ENCODE data around the gene ZNF423.
"Not testable (repeated sequence)": the region's sequence is repeated elsewhere in the genome, so short reads cannot be mapped to it uniquely, and the experiment has no call there.

ZNF423 gene

DNA sequence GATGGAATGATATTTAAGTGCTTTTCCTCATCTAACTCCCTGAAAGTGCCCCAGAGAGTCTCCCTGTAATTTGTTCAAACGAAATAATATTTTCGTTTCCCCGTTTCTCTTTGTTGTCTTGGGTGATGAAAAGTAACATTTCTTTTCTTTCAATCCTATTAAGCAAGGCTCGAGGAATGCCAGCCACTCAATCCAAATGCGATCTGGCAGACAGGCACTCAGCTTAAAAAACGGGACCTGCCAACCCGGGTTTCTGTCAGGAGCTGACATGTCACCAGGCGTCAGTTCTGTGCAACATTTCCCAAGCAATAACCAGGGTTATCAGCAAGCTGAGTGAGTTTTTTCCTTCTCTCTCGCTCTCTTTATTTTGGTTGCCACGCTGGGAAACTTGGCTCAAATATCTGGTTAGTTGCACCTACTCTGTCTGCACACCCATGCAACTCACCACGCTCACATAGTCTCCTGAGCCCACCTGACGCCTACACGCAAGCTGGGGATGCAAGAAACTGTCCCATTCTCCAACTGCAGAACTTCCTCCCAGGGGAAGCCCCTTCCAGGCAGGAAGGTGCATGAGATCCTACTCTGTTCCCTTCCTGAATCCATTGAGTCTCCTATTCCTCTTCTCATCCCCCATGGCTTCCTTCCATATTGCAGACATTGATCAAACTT lies 274.1 kb downstream of the ZNF423 start:
- no peak for DNase-seq (ENCODE audit: low spot score)

GRCh38 chr16:49580751-49581303 lies 275.1 kb downstream of the ZNF423 start:
- DNase-seq (ENCODE audit: low spot score) = no peak

DNA sequence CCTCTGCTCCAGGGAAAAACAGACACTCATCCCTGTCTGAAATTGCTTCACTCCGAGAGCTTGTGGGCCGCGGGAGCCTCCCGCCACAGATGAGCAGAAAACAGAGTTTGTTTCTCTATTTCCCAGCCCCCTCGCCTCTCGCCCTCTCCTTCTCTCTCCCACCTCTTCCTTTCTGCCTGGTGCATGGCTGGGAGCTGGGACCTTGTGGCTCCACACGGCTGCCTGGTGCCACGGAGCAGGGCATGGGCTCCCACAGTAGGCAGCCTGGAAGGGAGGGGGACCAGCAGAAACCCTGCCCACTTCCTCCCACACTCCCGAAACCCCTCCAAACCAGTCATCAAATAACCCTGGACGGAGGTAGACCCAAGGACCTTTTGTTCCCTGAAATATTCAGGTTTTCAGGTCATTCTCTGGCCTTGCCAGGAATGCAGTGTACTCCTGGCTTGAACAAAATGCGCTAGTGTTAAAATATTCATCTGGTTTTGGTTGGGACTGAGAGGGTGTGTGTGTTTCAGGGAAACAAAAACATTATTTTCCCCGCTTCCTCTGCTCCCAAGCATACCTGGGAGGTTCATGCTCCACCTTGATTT lies 277.4 kb downstream of the ZNF423 start:
- DNase-seq (ENCODE audit: low spot score) = no peak

DNA sequence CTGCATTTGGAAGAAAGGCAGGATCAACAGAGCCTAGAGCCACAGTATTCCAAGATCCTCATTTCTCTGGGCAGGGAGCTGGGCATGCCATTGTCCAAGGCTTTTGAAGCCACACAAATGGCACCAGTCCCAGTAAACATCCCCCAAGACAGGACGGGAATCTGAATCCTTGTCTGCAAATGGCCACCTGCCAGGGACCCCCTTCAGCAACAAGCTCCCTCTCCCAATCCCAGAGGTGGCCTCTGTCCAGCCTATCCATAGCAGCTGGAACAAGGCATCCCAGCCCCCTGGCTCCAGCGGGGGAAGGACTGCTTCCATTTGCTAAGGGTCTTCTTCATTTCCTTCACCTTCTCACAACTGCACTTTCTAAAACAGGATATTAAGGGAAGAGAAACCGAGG lies 277.9 kb downstream of the ZNF423 start:
- no peak for DNase-seq (ENCODE audit: low spot score)

DNA sequence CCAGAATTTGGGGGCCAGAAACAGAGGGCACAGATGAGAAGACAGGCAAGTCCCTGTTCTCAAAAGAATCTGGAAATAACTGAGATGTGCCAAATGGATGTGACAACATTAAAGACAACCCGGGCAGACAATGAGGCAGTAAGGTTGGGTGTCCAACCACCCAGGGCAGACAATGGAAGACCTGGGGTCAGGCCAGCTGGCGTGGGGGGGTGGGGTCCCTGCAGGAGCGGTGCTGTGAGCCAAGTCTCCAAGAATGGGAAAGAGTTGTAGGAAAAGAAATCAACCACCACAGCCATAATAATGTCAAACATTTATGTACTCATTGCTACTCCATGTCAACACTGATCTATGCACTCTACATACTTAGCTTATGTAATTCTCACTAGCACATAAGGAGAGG lies 279.0 kb downstream of the ZNF423 start:
- DNase-seq (ENCODE audit: low spot score) = no peak

- no peak for DNase-seq (ENCODE audit: low spot score)
Measured at GRCh38 chr16:49576173-49576494, 279.8 kb downstream of the ZNF423 start.

DNA sequence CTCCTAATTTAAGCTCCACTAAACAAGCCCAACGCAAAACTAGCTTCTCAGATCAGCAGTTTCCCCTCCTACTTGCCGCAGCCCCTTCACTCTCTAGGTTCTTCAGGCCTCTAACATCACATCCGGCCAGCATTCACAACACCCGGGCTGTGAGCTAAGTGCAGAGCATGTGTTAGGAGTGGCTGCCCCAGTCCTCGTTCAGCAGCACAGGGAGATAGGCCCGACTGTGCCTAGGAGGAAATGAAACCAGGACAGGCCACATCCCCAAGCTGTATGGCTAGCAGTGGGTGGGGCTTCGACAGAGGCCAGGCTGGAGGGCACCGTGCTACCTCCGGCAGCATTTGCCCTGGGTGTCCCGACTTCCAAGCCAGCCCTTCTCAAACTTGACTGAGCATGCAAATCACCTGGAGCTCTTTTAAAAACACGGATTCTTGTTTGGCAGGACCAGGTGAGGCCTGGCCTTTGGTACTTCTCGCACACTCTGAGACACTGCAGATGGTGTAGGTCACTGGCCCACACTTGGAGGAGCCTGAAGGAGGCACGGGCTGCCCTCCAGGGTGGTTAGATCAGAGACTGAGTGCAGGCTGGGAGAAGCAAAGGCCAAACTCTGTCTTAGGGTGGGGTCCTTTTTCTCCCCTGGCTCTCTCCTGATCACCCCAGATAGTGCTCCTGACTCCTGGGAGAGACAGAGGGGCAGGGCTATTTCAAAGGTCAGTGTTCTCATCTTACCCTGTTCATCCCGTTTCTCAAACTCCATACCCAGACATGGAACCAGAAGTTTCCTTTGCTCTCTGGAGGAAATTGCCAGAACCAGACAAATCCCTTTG lies 280.4 kb downstream of the ZNF423 start:
- DNase-seq (ENCODE audit: low spot score) = no peak

GRCh38 chr16:49574826-49575225 lies 281.1 kb downstream of the ZNF423 start:
- no peak for DNase-seq (ENCODE audit: low spot score)

- DNase-seq (ENCODE audit: low spot score) = no peak
Measured at GRCh38 chr16:49567950-49568349, 288.0 kb downstream of the ZNF423 start.

DNA sequence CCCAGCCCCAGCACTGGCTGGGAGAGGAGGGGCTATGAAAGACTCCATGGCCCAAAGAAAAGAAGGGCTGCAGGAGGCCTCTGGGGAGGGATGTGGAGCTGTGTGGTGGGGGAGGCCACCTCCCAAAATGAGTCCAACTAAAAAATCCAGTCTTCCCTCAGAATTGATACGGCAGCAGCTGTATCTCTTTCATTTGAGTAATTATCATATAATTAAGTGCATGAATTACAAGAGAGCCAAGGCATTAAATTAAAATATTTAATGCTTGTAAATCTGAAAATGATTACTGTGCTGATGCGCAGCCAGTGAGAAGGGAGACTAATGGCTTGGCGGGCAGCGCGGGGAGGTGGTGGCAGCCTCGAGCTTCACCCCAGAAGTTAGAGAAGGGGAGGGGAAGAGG lies 289.5 kb downstream of the ZNF423 start:
- DNase-seq (ENCODE audit: low spot score) = no peak

- no peak for DNase-seq (ENCODE audit: low spot score)
Measured at GRCh38 chr16:49564496-49565229, 291.2 kb downstream of the ZNF423 start.

DNA sequence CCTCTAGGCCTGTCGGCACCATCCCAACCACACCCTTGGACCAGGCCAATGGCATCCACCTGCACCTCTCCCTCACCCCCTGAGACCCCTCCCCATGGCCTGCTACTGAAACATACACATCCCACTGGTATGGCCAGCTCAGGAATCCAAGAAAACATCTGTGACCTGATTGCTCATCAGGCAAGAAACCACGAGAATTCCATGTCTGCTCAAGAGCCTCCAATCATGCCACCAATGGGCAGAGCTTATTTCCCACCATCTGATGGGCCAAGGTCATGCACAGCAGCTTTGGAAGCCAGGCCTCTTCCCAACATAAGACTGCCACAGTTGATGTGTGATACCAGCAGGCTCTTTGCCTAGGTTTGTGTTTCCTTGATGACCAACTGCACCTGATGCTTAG lies 292.2 kb downstream of the ZNF423 start:
- DNase-seq (ENCODE audit: low spot score) = no peak

DNA sequence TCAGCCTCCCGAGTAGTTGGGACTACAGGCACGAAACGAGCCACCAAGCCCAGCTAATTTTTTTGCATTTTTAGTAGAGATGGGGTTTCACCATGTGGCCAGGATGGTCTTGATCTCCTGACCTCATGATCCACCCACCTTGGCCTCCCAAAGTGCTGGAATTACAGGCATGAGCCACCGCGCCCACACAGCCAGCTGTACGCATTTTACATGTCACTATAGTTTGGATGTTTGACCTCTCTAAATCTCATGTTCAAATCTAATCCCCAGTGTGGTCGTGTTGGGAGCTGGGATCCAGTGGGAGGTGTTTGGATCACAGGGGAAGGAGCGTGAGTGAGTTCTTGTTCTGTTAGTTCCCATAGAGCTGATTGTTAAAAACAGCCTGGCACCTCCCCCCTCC lies 293.0 kb downstream of the ZNF423 start:
- not testable (repeated sequence) for DNase-seq (ENCODE audit: low spot score)

- no peak for DNase-seq (ENCODE audit: low spot score)
Measured at GRCh38 chr16:49562228-49562627, 293.7 kb downstream of the ZNF423 start.

DNA sequence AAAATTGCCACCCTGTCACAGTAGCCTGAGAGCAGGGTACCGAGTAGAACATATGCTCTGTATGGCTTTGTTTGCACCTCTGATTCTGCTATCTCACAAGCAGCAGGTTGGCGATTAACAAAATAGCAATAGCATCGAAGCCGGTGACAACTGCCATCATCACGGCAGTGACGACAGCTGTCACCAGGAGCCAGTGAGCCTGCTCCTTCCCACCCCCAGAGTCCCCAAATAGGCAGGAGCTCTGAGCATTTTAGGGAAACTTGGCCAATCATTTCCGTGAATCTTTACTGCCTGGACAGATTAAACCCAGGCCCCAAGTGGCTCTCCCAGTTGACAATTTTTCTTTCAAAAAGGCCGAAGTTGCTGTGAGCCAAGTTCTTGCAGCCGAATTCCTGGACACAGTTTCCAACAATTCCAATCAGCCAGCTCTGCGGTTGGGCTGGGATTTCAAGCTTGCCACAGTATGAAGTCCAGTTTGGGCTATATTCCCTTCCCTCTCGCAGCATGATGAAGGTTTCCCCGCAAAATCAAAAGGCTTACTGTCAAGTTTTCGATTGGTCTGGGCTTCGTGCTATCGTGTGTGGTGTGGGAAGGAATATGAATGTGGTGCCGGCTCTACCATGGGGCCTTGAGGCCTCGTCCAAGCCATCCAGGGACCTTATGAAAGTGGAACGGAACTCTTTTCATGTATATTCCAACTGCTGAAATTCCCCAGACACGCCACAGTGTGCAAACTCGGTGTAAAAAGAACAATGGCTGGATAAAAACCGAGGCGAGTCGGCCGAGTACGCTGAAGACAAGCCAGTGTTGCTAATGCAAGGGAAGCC lies 295.7 kb downstream of the ZNF423 start:
- no peak for DNase-seq (ENCODE audit: low spot score)

DNA sequence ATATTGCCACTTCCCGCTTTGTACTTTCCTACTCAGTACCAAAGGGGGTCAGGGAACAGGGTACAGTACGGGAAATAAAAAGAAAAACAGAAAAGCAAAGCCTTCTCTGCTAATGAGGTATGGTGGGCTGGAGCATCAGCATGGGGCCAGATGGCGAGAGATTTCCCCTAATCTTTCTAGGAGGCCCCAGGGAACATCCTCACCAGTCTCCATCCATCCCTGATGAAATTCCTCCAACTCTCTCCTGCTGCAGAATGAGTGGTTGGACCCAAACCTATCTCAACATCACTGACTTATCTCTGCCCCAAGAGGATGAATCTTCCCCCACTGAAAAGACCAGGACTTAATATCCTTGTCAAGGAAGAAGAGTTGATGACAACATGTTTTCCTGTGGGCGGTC lies 296.7 kb downstream of the ZNF423 start:
- DNase-seq (ENCODE audit: low spot score) = no peak

DNA sequence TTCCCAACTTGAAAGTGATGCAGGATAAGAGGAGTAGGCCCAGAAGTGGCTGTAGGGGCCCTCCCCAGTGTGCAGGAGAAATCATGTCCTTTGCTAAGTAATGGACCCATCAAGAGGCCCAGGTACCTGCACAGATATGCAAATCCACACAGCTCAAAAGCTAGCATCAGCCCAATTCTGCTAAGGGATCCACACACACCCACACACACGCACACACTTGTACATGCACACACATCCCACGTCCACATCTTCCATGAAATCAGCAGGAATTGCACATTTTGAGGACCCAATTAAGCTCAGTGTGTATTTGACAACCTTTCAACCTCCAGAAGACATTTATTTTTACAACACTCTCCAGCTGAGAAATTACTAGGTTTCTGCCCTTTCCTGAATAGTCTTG lies 297.5 kb downstream of the ZNF423 start:
- no peak for DNase-seq (ENCODE audit: low spot score)

- DNase-seq (ENCODE audit: low spot score) = no peak
Measured at GRCh38 chr16:49556606-49557446, 299.1 kb downstream of the ZNF423 start.

DNA sequence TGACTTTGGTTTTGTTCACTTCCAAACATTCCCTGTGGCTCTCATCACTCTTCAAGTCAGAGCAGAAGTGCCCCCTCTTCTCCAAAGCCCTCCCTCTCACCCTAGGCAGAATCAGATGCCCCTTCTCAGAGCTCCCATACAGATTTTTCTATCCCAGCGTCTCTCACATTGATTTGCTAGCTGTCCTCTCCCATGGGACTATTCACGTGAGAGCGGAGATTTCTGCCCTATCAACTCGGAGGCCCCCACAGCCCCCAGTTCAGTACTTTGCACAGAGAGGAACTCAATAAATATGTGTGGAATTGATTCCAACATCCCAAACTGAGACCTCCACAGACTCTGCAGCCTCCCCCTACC lies 299.7 kb downstream of the ZNF423 start:
- DNase-seq (ENCODE audit: low spot score) = no peak

GRCh38 chr16:49554681-49555080 lies 301.2 kb downstream of the ZNF423 start:
- DNase-seq (ENCODE audit: low spot score) = no peak

Data from hematopoietic multipotent progenitor cell treated with erythropoietin and hydrocortisone succinate and interleukin-3 and kit ligand, for 17 days (in vitro differentiated cells).